ENCODE measurements around the gene KCNIP1.

DNA sequence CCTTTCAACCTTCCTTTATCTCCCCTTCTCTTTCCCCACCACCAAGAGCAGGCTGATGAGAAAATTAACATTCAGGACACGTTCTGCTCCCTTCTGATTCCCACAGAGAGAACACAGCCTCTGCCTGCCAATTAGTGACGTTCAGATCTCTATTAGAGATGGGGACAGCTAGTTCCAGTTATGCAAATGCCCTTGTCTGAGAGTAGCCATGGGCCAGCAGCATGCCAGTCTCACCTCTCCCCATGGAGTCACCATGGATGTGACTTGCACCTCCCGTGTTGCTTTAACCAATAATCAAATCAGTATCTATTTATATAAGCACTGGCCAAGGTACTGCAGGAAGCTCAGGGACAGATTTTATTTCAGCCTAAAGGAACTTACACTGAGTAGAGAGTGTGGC, 61.3 kb downstream of the KCNIP1 start:
- TF ChIP-seq, protein P1, sequence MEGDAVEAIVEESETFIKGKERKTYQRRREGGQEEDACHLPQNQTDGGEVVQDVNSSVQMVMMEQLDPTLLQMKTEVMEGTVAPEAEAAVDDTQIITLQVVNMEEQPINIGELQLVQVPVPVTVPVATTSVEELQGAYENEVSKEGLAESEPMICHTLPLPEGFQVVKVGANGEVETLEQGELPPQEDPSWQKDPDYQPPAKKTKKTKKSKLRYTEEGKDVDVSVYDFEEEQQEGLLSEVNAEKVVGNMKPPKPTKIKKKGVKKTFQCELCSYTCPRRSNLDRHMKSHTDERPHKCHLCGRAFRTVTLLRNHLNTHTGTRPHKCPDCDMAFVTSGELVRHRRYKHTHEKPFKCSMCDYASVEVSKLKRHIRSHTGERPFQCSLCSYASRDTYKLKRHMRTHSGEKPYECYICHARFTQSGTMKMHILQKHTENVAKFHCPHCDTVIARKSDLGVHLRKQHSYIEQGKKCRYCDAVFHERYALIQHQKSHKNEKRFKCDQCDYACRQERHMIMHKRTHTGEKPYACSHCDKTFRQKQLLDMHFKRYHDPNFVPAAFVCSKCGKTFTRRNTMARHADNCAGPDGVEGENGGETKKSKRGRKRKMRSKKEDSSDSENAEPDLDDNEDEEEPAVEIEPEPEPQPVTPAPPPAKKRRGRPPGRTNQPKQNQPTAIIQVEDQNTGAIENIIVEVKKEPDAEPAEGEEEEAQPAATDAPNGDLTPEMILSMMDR (IDR thresholded peaks at IDR 0.05; ENCODE audit: poor library complexity, severe bottlenecking) = no peak
- TF ChIP-seq POLR2AphosphoS5 (IDR thresholded peaks at IDR 0.05) (no peak), EZH2 (IDR thresholded peaks at IDR 0.05; ENCODE audit: borderline replicate concordance, insufficient read depth, low read length, poor library complexity, severe bottlenecking) (no peak), EP300 (conservative IDR thresholded peaks at IDR 0.05; ENCODE audit: poor library complexity, severe bottlenecking) (peak; percentile 29), RAD21 (conservative IDR thresholded peaks at IDR 0.05) (no peak), MXI1 (conservative IDR thresholded peaks at IDR 0.05; ENCODE audit: poor library complexity, severe bottlenecking) (no peak), SMC3 (conservative IDR thresholded peaks at IDR 0.05; ENCODE audit: poor library complexity) (peak; percentile 13)
- TF ChIP-seq, protein P2, sequence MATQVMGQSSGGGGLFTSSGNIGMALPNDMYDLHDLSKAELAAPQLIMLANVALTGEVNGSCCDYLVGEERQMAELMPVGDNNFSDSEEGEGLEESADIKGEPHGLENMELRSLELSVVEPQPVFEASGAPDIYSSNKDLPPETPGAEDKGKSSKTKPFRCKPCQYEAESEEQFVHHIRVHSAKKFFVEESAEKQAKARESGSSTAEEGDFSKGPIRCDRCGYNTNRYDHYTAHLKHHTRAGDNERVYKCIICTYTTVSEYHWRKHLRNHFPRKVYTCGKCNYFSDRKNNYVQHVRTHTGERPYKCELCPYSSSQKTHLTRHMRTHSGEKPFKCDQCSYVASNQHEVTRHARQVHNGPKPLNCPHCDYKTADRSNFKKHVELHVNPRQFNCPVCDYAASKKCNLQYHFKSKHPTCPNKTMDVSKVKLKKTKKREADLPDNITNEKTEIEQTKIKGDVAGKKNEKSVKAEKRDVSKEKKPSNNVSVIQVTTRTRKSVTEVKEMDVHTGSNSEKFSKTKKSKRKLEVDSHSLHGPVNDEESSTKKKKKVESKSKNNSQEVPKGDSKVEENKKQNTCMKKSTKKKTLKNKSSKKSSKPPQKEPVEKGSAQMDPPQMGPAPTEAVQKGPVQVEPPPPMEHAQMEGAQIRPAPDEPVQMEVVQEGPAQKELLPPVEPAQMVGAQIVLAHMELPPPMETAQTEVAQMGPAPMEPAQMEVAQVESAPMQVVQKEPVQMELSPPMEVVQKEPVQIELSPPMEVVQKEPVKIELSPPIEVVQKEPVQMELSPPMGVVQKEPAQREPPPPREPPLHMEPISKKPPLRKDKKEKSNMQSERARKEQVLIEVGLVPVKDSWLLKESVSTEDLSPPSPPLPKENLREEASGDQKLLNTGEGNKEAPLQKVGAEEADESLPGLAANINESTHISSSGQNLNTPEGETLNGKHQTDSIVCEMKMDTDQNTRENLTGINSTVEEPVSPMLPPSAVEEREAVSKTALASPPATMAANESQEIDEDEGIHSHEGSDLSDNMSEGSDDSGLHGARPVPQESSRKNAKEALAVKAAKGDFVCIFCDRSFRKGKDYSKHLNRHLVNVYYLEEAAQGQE (IDR thresholded peaks at IDR 0.05; ENCODE audit: borderline replicate concordance) = no peak
